ENCODE results near the gene CEL.

DNA sequence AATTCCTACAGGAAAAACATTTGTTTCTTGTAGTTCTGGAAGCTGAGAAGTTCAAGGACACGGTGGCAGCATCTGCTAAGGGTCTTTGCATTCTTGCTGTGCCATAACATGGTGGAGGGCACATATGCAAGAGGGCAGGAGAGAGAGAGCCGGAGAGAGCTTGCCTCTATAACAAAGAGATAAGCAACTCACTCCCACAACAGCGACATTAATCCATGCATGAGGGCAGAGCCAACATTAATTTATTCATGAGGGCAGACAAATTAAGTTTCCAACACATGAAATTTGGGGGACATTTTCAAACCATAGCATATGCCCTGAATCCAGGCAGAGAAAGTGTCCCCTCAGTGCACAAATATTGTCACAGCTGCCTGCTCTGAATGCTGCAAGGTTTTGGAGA, 35.4 kb upstream of the CEL start:
- TF ChIP-seq, protein P1, sequence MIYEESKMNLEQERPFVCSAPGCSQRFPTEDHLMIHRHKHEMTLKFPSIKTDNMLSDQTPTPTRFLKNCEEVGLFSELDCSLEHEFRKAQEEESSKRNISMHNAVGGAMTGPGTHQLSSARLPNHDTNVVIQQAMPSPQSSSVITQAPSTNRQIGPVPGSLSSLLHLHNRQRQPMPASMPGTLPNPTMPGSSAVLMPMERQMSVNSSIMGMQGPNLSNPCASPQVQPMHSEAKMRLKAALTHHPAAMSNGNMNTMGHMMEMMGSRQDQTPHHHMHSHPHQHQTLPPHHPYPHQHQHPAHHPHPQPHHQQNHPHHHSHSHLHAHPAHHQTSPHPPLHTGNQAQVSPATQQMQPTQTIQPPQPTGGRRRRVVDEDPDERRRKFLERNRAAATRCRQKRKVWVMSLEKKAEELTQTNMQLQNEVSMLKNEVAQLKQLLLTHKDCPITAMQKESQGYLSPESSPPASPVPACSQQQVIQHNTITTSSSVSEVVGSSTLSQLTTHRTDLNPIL (CRISPR knock-in tag; IDR thresholded peaks at IDR 0.05; ENCODE audit: low read depth) = no peak
- TF ChIP-seq ZFP30 (CRISPR knock-in tag; IDR thresholded peaks at IDR 0.05) (no peak), TOX (CRISPR knock-in tag; IDR thresholded peaks at IDR 0.05; ENCODE audit: borderline replicate concordance) (no peak), PPARA (CRISPR knock-in tag; IDR thresholded peaks at IDR 0.05; ENCODE audit: borderline replicate concordance) (no peak), ISL1 (CRISPR knock-in tag; IDR thresholded peaks at IDR 0.05) (no peak)

Data from SK-N-SH treated with all-trans-retinoic acid at 6 μM for 48 hours (cell line).